ENCODE measurements around the gene RUFY3. TPM values are rescaled to one million over a fixed set of nuclear protein-coding genes. Genes with fewer than 3 reads are reported as not detected.

Gene RUFY3
- total RNA-seq, 2 experiments from 2014 or later: 35.1 to 43.2 TPM

- peak overlapping the region; percentile 91 for H3K4me3 Mint-ChIP-seq
- H3K36me3 Mint-ChIP-seq (ENCODE audit: low read depth): no peaks in the 10 kb centered on the region
- no peak for ATAC-seq
- POLR2A ChIA-PET: interaction anchor here (1.2 to 4.5 kb wide), 6 partner anchors 16 to 287 kb away, joined by 3 to 34 read pairs (median 4); partner anchors contain the start of genes DCK and UTP3
- H3K27me3 Mint-ChIP-seq (ENCODE audit: low read depth): no peaks in the 10 kb centered on the region
- H3K4me1 Mint-ChIP-seq (ENCODE audit: low read depth): peaks cover 27% of the 10 kb centered on the region
- H3K27ac Mint-ChIP-seq: peak overlapping the region; percentile 76
- CTCF ChIA-PET: interaction anchor here (0.8 to 5.5 kb wide), 9 partner anchors 16 to 220 kb away, joined by 3 to 90 read pairs (median 4); partner anchors contain the start of gene RUFY3
- no peaks in the 10 kb centered on the region for H3K9me3 Mint-ChIP-seq (ENCODE audit: insufficient read depth)
- no peak for DNase-seq
Observed at GRCh38 chr4:70706044-70706461, 15.7 kb upstream of the RUFY3 start.

GRCh38 chr4:70706516-70706915 is 15.2 kb upstream of the RUFY3 start:
- CTCF ChIA-PET: interaction anchor here (0.6 to 5.5 kb wide), 8 partner anchors 15 to 146 kb away, joined by 3 to 90 read pairs (median 4); partner anchors contain the start of gene RUFY3
- Mint-ChIP-seq H3K36me3 (ENCODE audit: low read depth) (no peaks in the 10 kb centered on the region), H3K27ac (peak overlapping the region; percentile 76)

GRCh38 chr4:70709611-70710205 is 12.1 kb upstream of the RUFY3 start:
- POLR2A ChIA-PET: no interaction called here
- Mint-ChIP-seq H3K9me3 (ENCODE audit: insufficient read depth) (no peaks in the 10 kb centered on the region), H3K4me3 (no peak overlapping the region), H3K27ac (no peak overlapping the region), H3K36me3 (ENCODE audit: low read depth) (no peaks in the 10 kb centered on the region), H3K4me1 (ENCODE audit: low read depth) (peaks cover 48% of the 10 kb centered on the region), H3K27me3 (ENCODE audit: low read depth) (no peaks in the 10 kb centered on the region)
- CTCF ChIA-PET: no interaction called here
- DNase-seq (no peak), ATAC-seq (no peak)

More at GRCh38 chr4:70706516-70706915, 15.2 kb upstream of the RUFY3 start:
- H3K4me1 Mint-ChIP-seq (ENCODE audit: low read depth): peaks cover 32% of the 10 kb centered on the region
- DNase-seq (no peak), ATAC-seq (no peak)
- H3K27me3 Mint-ChIP-seq (ENCODE audit: low read depth): no peaks in the 10 kb centered on the region
- H3K4me3 Mint-ChIP-seq: peak overlapping the region; percentile 91
- no peaks in the 10 kb centered on the region for H3K9me3 Mint-ChIP-seq (ENCODE audit: insufficient read depth)
- POLR2A ChIA-PET: interaction anchor here (1.2 to 4.5 kb wide), 4 partner anchors 16 to 287 kb away, joined by 4 to 34 read pairs (median 9); partner anchors contain the start of genes DCK and UTP3

- Mint-ChIP-seq H3K9me3 (ENCODE audit: insufficient read depth) (no peaks in the 10 kb centered on the region), H3K4me1 (ENCODE audit: low read depth) (peaks cover 41% of the 10 kb centered on the region), H3K36me3 (ENCODE audit: low read depth) (no peaks in the 10 kb centered on the region), H3K4me3 (no peak overlapping the region), H3K27me3 (ENCODE audit: low read depth) (no peaks in the 10 kb centered on the region), H3K27ac (peak overlapping the region; percentile 16)
- peak; percentile 53 for ATAC-seq
- no peak for DNase-seq
- ChIA-PET POLR2A (no interaction called here), CTCF (interaction anchor here (1.1 kb wide), 1 partner anchor 25 kb away, joined by 3 read pairs; no protein-coding TSS in a partner anchor)
Observed at GRCh38 chr4:70711599-70711998, 10.2 kb upstream of the RUFY3 start.

- no peak overlapping the region for H3K27ac Mint-ChIP-seq
- POLR2A ChIA-PET: no interaction called here
Observed at GRCh38 chr4:70712150-70712549, 9.6 kb upstream of the RUFY3 start.

GRCh38 chr4:70712604-70713452 is 8.9 kb upstream of the RUFY3 start:
- Mint-ChIP-seq H3K9me3 (ENCODE audit: insufficient read depth) (no peaks in the 10 kb centered on the region), H3K4me3 (no peak overlapping the region), H3K27me3 (ENCODE audit: low read depth) (no peaks in the 10 kb centered on the region), H3K27ac (no peak overlapping the region), H3K4me1 (ENCODE audit: low read depth) (peaks cover 41% of the 10 kb centered on the region), H3K36me3 (ENCODE audit: low read depth) (no peaks in the 10 kb centered on the region)
- no peak for ATAC-seq
- POLR2A ChIA-PET: no interaction called here
- CTCF ChIA-PET: interaction anchor here (0.7 kb wide), 2 partner anchors 16 to 17 kb away, joined by 3 to 5 read pairs; no protein-coding TSS in a partner anchor
- DNase-seq: no peak

More at GRCh38 chr4:70712150-70712549, 9.6 kb upstream of the RUFY3 start:
- Mint-ChIP-seq H3K36me3 (ENCODE audit: low read depth) (no peaks in the 10 kb centered on the region), H3K27me3 (ENCODE audit: low read depth) (no peaks in the 10 kb centered on the region), H3K4me1 (ENCODE audit: low read depth) (peaks cover 40% of the 10 kb centered on the region), H3K4me3 (no peak overlapping the region), H3K9me3 (ENCODE audit: insufficient read depth) (no peaks in the 10 kb centered on the region)
- CTCF ChIA-PET: interaction anchor here (0.7 to 1.1 kb wide), 2 partner anchors 17 to 25 kb away, joined by 3 to 5 read pairs; no protein-coding TSS in a partner anchor
- no peak for DNase-seq
- no peak for ATAC-seq

GRCh38 chr4:70713453-70714078 is 8.2 kb upstream of the RUFY3 start:
- Mint-ChIP-seq H3K27me3 (ENCODE audit: low read depth) (no peaks in the 10 kb centered on the region), H3K9me3 (ENCODE audit: insufficient read depth) (no peaks in the 10 kb centered on the region), H3K4me1 (ENCODE audit: low read depth) (peaks cover 41% of the 10 kb centered on the region), H3K36me3 (ENCODE audit: low read depth) (no peaks in the 10 kb centered on the region), H3K27ac (no peak overlapping the region), H3K4me3 (no peak overlapping the region)
- ChIA-PET POLR2A (no interaction called here), CTCF (no interaction called here)
- ATAC-seq (no peak), DNase-seq (no peak)

- H3K36me3 Mint-ChIP-seq (ENCODE audit: low read depth): no peaks in the 10 kb centered on the region
- no peak overlapping the region for H3K27ac Mint-ChIP-seq
- no peaks in the 10 kb centered on the region for H3K27me3 Mint-ChIP-seq (ENCODE audit: low read depth)
- no peak overlapping the region for H3K4me3 Mint-ChIP-seq
- peaks cover 41% of the 10 kb centered on the region for H3K4me1 Mint-ChIP-seq (ENCODE audit: low read depth)
- no peak for DNase-seq
- H3K9me3 Mint-ChIP-seq (ENCODE audit: insufficient read depth): no peaks in the 10 kb centered on the region
- POLR2A ChIA-PET: no interaction called here
- CTCF ChIA-PET: no interaction called here
- ATAC-seq: no peak
Observed at GRCh38 chr4:70714079-70714887, 7.5 kb upstream of the RUFY3 start.

GRCh38 chr4:70715097-70715496 is 6.7 kb upstream of the RUFY3 start:
- Mint-ChIP-seq H3K4me3 (no peak overlapping the region), H3K27ac (no peak overlapping the region), H3K9me3 (ENCODE audit: insufficient read depth) (no peaks in the 10 kb centered on the region), H3K4me1 (ENCODE audit: low read depth) (peaks cover 38% of the 10 kb centered on the region), H3K27me3 (ENCODE audit: low read depth) (no peaks in the 10 kb centered on the region), H3K36me3 (ENCODE audit: low read depth) (no peaks in the 10 kb centered on the region)
- ATAC-seq: no peak
- DNase-seq: peak; percentile 8
- POLR2A ChIA-PET: no interaction called here
- CTCF ChIA-PET: interaction anchor here (1.6 kb wide), 1 partner anchor 21 kb away, joined by 4 read pairs; no protein-coding TSS in a partner anchor

GRCh38 chr4:70718811-70719604 is 2.8 kb upstream of the RUFY3 start:
- Mint-ChIP-seq H3K36me3 (ENCODE audit: low read depth) (no peaks in the 10 kb centered on the region), H3K27me3 (ENCODE audit: low read depth) (no peaks in the 10 kb centered on the region), H3K4me3 (no peak overlapping the region), H3K4me1 (ENCODE audit: low read depth) (peaks cover 29% of the 10 kb centered on the region), H3K27ac (no peak overlapping the region), H3K9me3 (ENCODE audit: insufficient read depth) (no peaks in the 10 kb centered on the region)
- DNase-seq (no peak), ATAC-seq (no peak)
- ChIA-PET POLR2A (no interaction called here), CTCF (interaction anchor here (0.6 kb wide), 1 partner anchor 63 kb away, joined by 3 read pairs; no protein-coding TSS in a partner anchor)

All from activated CD8-positive, alpha-beta T cell treated with anti-CD3 and anti-CD28 coated beads, Interleukin-2, amount 10 ng/mL, durations not matched to agents 7 days and 5 days (primary cell).